Caco-2 (cell line): Measurements from ENCODE around the gene MED12L. TPM values are rescaled to one million over a fixed set of nuclear protein-coding genes. Genes with fewer than 3 reads are reported as not detected.

Experiments used
- BruUV-seq: library from RNA; stranded (reverse); fragments of 400-500 nt; replicated peaks from 2 replicates; lab custom pipeline; 2021; lab: Mats Ljungman, UMichigan
- CTCF ChIA-PET: fragments of 300-600 bp; sonication (Branson Sonifier 250); formaldehyde crosslinking; loops from one replicate; lab custom pipeline; 2022; ENCODE audit warnings: antibody characterized with exemption; lab: Charles Lee
- POLR2A ChIA-PET: fragments of 300-600 bp; sonication (Branson Sonifier 250); formaldehyde crosslinking; loops from one replicate; lab custom pipeline; 2022; ENCODE audit warnings: antibody characterized with exemption; lab: Charles Lee
- DNase-seq, 2 experiments: peaks; one replicate each; pipeline versions ENCODE4 v3.0.0 to v3.0.0-alpha.2; 2020 to 2022
- H3K27me3 ChIP-seq: replicated peaks from 2 replicates; pipeline ENCODE4 v1.6.0; 2011; ENCODE audit warnings: low read length; ENCODE audit not compliant: control insufficient read depth, insufficient read depth
- H3K36me3 ChIP-seq: 2 replicates; pipeline ENCODE4 v1.5.1; 2011; ENCODE audit warnings: low read length; ENCODE audit not compliant: control insufficient read depth, insufficient read depth
- H3K4me1 ChIP-seq: fragments of 250-450 bp; sonication (Bioruptor Pico); 2 replicates; pipeline ENCODE4 v1.5.1; 2020; ENCODE audit warnings: mild to moderate bottlenecking
- H3K4me3 ChIP-seq: 2 replicates; pipeline ENCODE4 v1.5.1; 2011; ENCODE audit warnings: low read depth, mild to moderate bottlenecking, control low read depth, low read length
- H3K9me3 ChIP-seq: fragments of 250-450 bp; sonication (Bioruptor Pico); 2 replicates; pipeline ENCODE4 v1.5.1; 2020; ENCODE audit warnings: mild to moderate bottlenecking, moderate library complexity
- H3K27ac Mint-ChIP-seq: one replicate; pipeline ENCODE4 v1.8.0; 2022; ENCODE audit warnings: mixed read lengths; ENCODE audit not compliant: unreplicated experiment
- H3K27me3 Mint-ChIP-seq: one replicate; pipeline ENCODE4 v1.8.0; 2022; ENCODE audit warnings: mixed read lengths; ENCODE audit not compliant: insufficient read depth, unreplicated experiment
- H3K36me3 Mint-ChIP-seq: one replicate; pipeline ENCODE4 v1.8.0; 2022; ENCODE audit warnings: mild to moderate bottlenecking, mixed read lengths; ENCODE audit not compliant: insufficient read depth, unreplicated experiment
- H3K4me1 Mint-ChIP-seq: one replicate; pipeline ENCODE4 v1.8.0; 2022; ENCODE audit warnings: low read depth, mixed read lengths; ENCODE audit not compliant: unreplicated experiment
- H3K4me3 Mint-ChIP-seq: one replicate; pipeline ENCODE4 v1.8.0; 2022; ENCODE audit warnings: mild to moderate bottlenecking, moderate library complexity, mixed read lengths; ENCODE audit not compliant: unreplicated experiment
- H3K9me3 Mint-ChIP-seq: one replicate; pipeline ENCODE4 v1.8.0; 2022; ENCODE audit warnings: mixed read lengths; ENCODE audit not compliant: unreplicated experiment
- intact Hi-C: fragments of 100-400 bp; cut with micrococcal nuclease; formaldehyde crosslinking; loops from one replicate; pipeline ENCODE4 v1.10.0; 2022; ENCODE audit not compliant: unreplicated experiment
- total RNA-seq: library from RNA; stranded (reverse); gene quantifications from 2 replicates; pipeline ENCODE4 v1.2.3, GENCODE V29; 2022
- TF ChIP-seq, protein P1 (sequence below), 2 experiments: fragments of 200-600 bp in 1 of 2; IDR thresholded peaks; 1 replicate in 1 of 2; 2 replicates in 1 of 2; pipeline versions ENCODE4 v1.5.1 to v1.8.0; 2011 to 2022; ENCODE audit warnings: antibody characterized with exemption in 1 of 2, control low read depth in 1 of 2, inconsistent platforms in 1 of 2, low read depth in 1 of 2, low read length in 1 of 2, mild to moderate bottlenecking in 1 of 2, moderate library complexity in 1 of 2; ENCODE audit not compliant: insufficient read depth in 1 of 2, severe bottlenecking in 1 of 2, unreplicated experiment in 1 of 2

MED12L gene
- total RNA-seq, 1 experiment from 2014 or later, result 21.5 TPM

DNA sequence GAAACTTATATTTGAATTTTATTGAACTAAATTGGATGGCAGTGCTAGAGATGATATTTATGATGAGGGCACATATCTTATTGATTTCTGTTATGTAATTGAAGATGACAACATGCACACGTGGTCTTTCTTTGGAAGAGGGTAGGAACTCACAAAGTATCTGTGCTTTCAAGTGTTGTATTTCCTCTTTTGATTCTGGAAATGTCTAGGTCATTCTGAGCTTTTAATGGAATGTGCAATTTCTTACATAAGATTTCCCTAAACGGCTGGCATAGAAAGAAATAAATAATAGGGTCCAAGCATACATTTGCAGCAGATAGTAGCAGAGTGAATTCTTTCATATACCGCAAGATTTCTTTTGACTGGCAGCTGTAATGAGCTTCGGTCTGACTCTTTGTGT lies 127.7 kb downstream of the MED12L start:
- no peaks in the 10 kb centered on the region for H3K27me3 ChIP-seq
- no peak overlapping the region for H3K4me3 ChIP-seq
- POLR2A ChIA-PET, result no interaction called here
- H3K4me1 ChIP-seq, result peaks cover 18% of the 10 kb centered on the region
- Mint-ChIP-seq H3K4me3 (no peak overlapping the region), H3K27ac (no peak overlapping the region), H3K27me3 (no peaks in the 10 kb centered on the region), H3K36me3 (no peaks in the 10 kb centered on the region), H3K4me1 (peaks cover 7% of the 10 kb centered on the region), H3K9me3 (no peaks in the 10 kb centered on the region)
- H3K36me3 ChIP-seq, result no peaks in the 10 kb centered on the region
- no peak for DNase-seq
- intact Hi-C loops, result loop anchor here (5.0 kb wide), 1 partner anchor 46 kb away; no protein-coding TSS in a partner anchor
- TF ChIP-seq, protein P1, sequence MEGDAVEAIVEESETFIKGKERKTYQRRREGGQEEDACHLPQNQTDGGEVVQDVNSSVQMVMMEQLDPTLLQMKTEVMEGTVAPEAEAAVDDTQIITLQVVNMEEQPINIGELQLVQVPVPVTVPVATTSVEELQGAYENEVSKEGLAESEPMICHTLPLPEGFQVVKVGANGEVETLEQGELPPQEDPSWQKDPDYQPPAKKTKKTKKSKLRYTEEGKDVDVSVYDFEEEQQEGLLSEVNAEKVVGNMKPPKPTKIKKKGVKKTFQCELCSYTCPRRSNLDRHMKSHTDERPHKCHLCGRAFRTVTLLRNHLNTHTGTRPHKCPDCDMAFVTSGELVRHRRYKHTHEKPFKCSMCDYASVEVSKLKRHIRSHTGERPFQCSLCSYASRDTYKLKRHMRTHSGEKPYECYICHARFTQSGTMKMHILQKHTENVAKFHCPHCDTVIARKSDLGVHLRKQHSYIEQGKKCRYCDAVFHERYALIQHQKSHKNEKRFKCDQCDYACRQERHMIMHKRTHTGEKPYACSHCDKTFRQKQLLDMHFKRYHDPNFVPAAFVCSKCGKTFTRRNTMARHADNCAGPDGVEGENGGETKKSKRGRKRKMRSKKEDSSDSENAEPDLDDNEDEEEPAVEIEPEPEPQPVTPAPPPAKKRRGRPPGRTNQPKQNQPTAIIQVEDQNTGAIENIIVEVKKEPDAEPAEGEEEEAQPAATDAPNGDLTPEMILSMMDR (IDR thresholded peaks at IDR 0.05; ENCODE audit: insufficient read depth in 1 of 2, low read depth in 1 of 2, low read length in 1 of 2, severe bottlenecking in 1 of 2, unreplicated experiment in 1 of 2), result no peak
- CTCF ChIA-PET, result no interaction called here
- H3K9me3 ChIP-seq, result no peaks in the 10 kb centered on the region
- BruUV-seq, result no TSS peak

- intact Hi-C loops, result loop anchor here (5.0 kb wide), 1 partner anchor 47 kb away; no protein-coding TSS in a partner anchor
- ChIA-PET CTCF (no interaction called here), POLR2A (no interaction called here)
- H3K4me3 Mint-ChIP-seq, result no peak overlapping the region
- no peak overlapping the region for H3K27ac Mint-ChIP-seq
- TF ChIP-seq, protein P1 (IDR thresholded peaks at IDR 0.05; ENCODE audit: insufficient read depth in 1 of 2, low read depth in 1 of 2, low read length in 1 of 2, severe bottlenecking in 1 of 2, unreplicated experiment in 1 of 2), result no peak
- H3K27me3 Mint-ChIP-seq, result no peaks in the 10 kb centered on the region
- no peaks in the 10 kb centered on the region for H3K36me3 Mint-ChIP-seq
- BruUV-seq, result no TSS peak
- H3K4me1 Mint-ChIP-seq, result peaks cover 7% of the 10 kb centered on the region
- no peak for DNase-seq
- Histone ChIP-seq H3K27me3 (no peaks in the 10 kb centered on the region), H3K36me3 (no peaks in the 10 kb centered on the region), H3K9me3 (no peaks in the 10 kb centered on the region), H3K4me1 (peaks cover 18% of the 10 kb centered on the region), H3K4me3 (no peak overlapping the region)
- H3K9me3 Mint-ChIP-seq, result no peaks in the 10 kb centered on the region
Observed at GRCh38 chr3:151213881-151214280, 128.4 kb downstream of the MED12L start.

- Mint-ChIP-seq H3K9me3 (no peaks in the 10 kb centered on the region), H3K4me1 (peaks cover 7% of the 10 kb centered on the region), H3K36me3 (no peaks in the 10 kb centered on the region), H3K4me3 (no peak overlapping the region), H3K27ac (no peak overlapping the region), H3K27me3 (no peaks in the 10 kb centered on the region)
- H3K9me3 ChIP-seq, result no peaks in the 10 kb centered on the region
- peaks cover 18% of the 10 kb centered on the region for H3K4me1 ChIP-seq
- BruUV-seq, result no TSS peak
- H3K27me3 ChIP-seq, result no peaks in the 10 kb centered on the region
- intact Hi-C loops, result loop anchor here (5.0 kb wide), 1 partner anchor 47 kb away; no protein-coding TSS in a partner anchor
- ChIA-PET CTCF (no interaction called here), POLR2A (no interaction called here)
- no peak for DNase-seq
- TF ChIP-seq, protein P1 (IDR thresholded peaks at IDR 0.05; ENCODE audit: insufficient read depth in 1 of 2, low read depth in 1 of 2, low read length in 1 of 2, severe bottlenecking in 1 of 2, unreplicated experiment in 1 of 2), result no peak
- H3K4me3 ChIP-seq, result no peak overlapping the region
- H3K36me3 ChIP-seq, result no peaks in the 10 kb centered on the region
Observed at GRCh38 chr3:151214459-151214858, 129.0 kb downstream of the MED12L start.
